Spleen (tissue), 11 donors: ENCODE measurements around the gene OSBPL9. TPM values are rescaled to one million over a fixed set of nuclear protein-coding genes. Genes with fewer than 3 reads are reported as not detected.

Experiments used
- DNase-seq: peaks from one replicate; pipeline ENCODE4 v3.0.0-alpha.2; 2020
- H3K27ac ChIP-seq, 8 donors: fragments of 200-600 bp; sonication (generic) in 7 of 8; 1 replicate in 4 of 8; 2 replicates in 4 of 8; pipeline versions ENCODE4 v1.5.0 to v1.8.0; 2016 to 2021; ENCODE audit warnings: inconsistent platforms in 4 of 8, mild to moderate bottlenecking in 4 of 8, moderate library complexity in 1 of 8
- H3K27me3 ChIP-seq, 7 donors: fragments of 200-600 bp; sonication (generic) in 6 of 7; replicated peaks in 1 of 7; 1 replicate in 4 of 7; 2 replicates in 3 of 7; pipeline versions ENCODE4 v1.5.0 to v1.8.0; 2016 to 2021; ENCODE audit warnings: inconsistent platforms in 3 of 7, mild to moderate bottlenecking in 1 of 7
- H3K36me3 ChIP-seq, 6 donors: fragments of 200-600 bp; sonication (generic) in 5 of 6; 1 replicate in 4 of 6; 2 replicates in 2 of 6; pipeline versions ENCODE4 v1.5.0 to v1.8.0; 2016 to 2021; ENCODE audit warnings: inconsistent platforms in 2 of 6
- H3K4me1 ChIP-seq, 6 donors: fragments of 200-600 bp; sonication (generic) in 5 of 6; 1 replicate in 3 of 6; 2 replicates in 3 of 6; pipeline versions ENCODE4 v1.5.0 to v1.8.0; 2016 to 2021; ENCODE audit warnings: inconsistent platforms in 3 of 6
- H3K4me3 ChIP-seq, 8 donors: fragments of 200-600 bp; sonication (generic) in 7 of 8; 1 replicate in 4 of 8; 2 replicates in 4 of 8; pipeline versions ENCODE4 v1.5.0 to v1.8.0; 2016 to 2021; ENCODE audit warnings: inconsistent platforms in 4 of 8, mild to moderate bottlenecking in 4 of 8, moderate library complexity in 2 of 8
- H3K9me3 ChIP-seq, 8 donors: fragments of 200-600 bp; sonication (generic) in 7 of 8; 1 replicate in 4 of 8; 2 replicates in 4 of 8; pipeline versions ENCODE4 v1.5.0 to v1.8.0; 2016 to 2021; ENCODE audit warnings: inconsistent platforms in 4 of 8
- CTCF ChIP-seq, 11 experiments: fragments of 200-600 bp in 7 of 11; fragments of 450-650 bp in 4 of 11; sonication (generic) in 4 of 11; IDR thresholded peaks in 8 of 11; conservative IDR thresholded peaks in 3 of 11; 1 replicate in 7 of 11; 2 replicates in 4 of 11; pipeline versions ENCODE4 v1.4.0 to v1.8.0; 2016 to 2021; ENCODE audit warnings: antibody characterized with exemption in 11 of 11, inconsistent platforms in 4 of 11, mild to moderate bottlenecking in 1 of 11
- POLR2A ChIP-seq, 3 donors: fragments of 450-650 bp; IDR thresholded peaks; one replicate each; pipeline ENCODE4 v1.5.1; 2017; ENCODE audit warnings: antibody characterized with exemption in 3 of 3, mild to moderate bottlenecking in 1 of 3
- POLR2AphosphoS5 ChIP-seq, 3 donors: sonication (generic); formaldehyde crosslinking; IDR thresholded peaks; one replicate each; pipeline ENCODE4 v1.5.1; 2017; ENCODE audit warnings: antibody characterized with exemption in 3 of 3
- WGBS, 5 donors: extraction: QIAGEN DNeasy Blood & Tissue Kit in 3 of 5; methylation state at CpG; one replicate each; pipeline versions ENCODE4 v1.1.5 to v1.1.7; 2013 to 2018; 5-methylcytosine and 5-hydroxymethylcytosine counted together
- intact Hi-C: fragments of 100-400 bp; cut with DNase I; formaldehyde crosslinking; loops from one replicate; pipeline ENCODE4 v1.15.0; 2023; ENCODE audit warnings: low total_unique reads
- polyA plus RNA-seq, 3 donors: library from polyadenylated mRNA; stranded (reverse); fragments of 200-250 nt; gene quantifications; one replicate each; pipeline ENCODE4 v1.2.1, GENCODE V29; 2013
- total RNA-seq, 7 donors: library from RNA; depleted of rRNA in 3 of 7; stranded (reverse); fragments of >200 nt in 3 of 7; fragmentation: NEBNext Ultra II Directional in 4 of 7; extraction: Animal tissue kit (Norgen Biotek cat#: 25700) in 4 of 7; gene quantifications; one replicate each; pipeline versions ENCODE4 v1.1.0 to v1.2.1, GENCODE V29; 2016 to 2021
- donor health status: healthy with polysubstance abuse.
- donor health status: DM: no; HTN: no; CAD: no; lungs with moderate emphysema.
- donor health status: DM: no; HTN: no; CAD: no.
- donor health status: Bipolar disorder and iron deficiency.
- donor health status: healthy.
- donor health status: DM: no; HTN: no; CAD: no.
- donor health status: DM: yes; HTN: yes; CAD: no.

OSBPL9 gene
- total and polyA plus RNA-seq, 10 donors: 34.6 to 97.4 (median 80.6) TPM

- no peaks in the 10 kb centered on the region for H3K27me3 ChIP-seq
- peaks cover 0 to 56% (median 9%) of the 10 kb centered on the region in 6 donors for H3K4me1 ChIP-seq
- intact Hi-C loops: no loop called here
- H3K27ac ChIP-seq: no peak overlapping the region
- no peak for DNase-seq
- H3K4me3 ChIP-seq: no peak overlapping the region
- TF ChIP-seq CTCF (IDR thresholded peaks at IDR 0.05 in 8 of 11, conservative IDR thresholded peaks at IDR 0.05 in 3 of 11): no peak
- no peak for TF ChIP-seq POLR2A (IDR thresholded peaks at IDR 0.05)
- no peak for TF ChIP-seq POLR2AphosphoS5 (IDR thresholded peaks at IDR 0.05)
- 83 to 95% (median 90%) methylated on average over 7 of the region's 7 CpGs for WGBS, 5 donors
- H3K36me3 ChIP-seq: peaks cover 0 to 4% (median 0%) of the 10 kb centered on the region in 6 donors
- no peaks in the 10 kb centered on the region for H3K9me3 ChIP-seq
Observed at GRCh38 chr1:51634618-51635017, 17.7 kb downstream of the OSBPL9 start.

- H3K9me3 ChIP-seq: no peaks in the 10 kb centered on the region
- H3K4me1 ChIP-seq: peaks cover 0 to 49% (median 9%) of the 10 kb centered on the region in 6 donors
- intact Hi-C loops: no loop called here
- DNase-seq: no peak
- H3K4me3 ChIP-seq: no peak overlapping the region
- peaks cover 0 to 4% (median 0%) of the 10 kb centered on the region in 6 donors for H3K36me3 ChIP-seq
- no peak overlapping the region for H3K27ac ChIP-seq
- TF ChIP-seq POLR2AphosphoS5 (IDR thresholded peaks at IDR 0.05) (no peak), CTCF (IDR thresholded peaks at IDR 0.05 in 8 of 11, conservative IDR thresholded peaks at IDR 0.05 in 3 of 11) (no peak), POLR2A (IDR thresholded peaks at IDR 0.05) (no peak)
- no peaks in the 10 kb centered on the region for H3K27me3 ChIP-seq
- 91 to 98% (median 95%) methylated on average over 3 of the region's 3 CpGs for WGBS, 5 donors
Observed at GRCh38 chr1:51635615-51636014, 18.7 kb downstream of the OSBPL9 start.

GRCh38 chr1:51636191-51636590 lies 19.3 kb downstream of the OSBPL9 start:
- no peaks in the 10 kb centered on the region for H3K27me3 ChIP-seq
- H3K36me3 ChIP-seq: peaks cover 0 to 4% (median 0%) of the 10 kb centered on the region in 6 donors
- H3K4me3 ChIP-seq: no peak overlapping the region
- no peaks in the 10 kb centered on the region for H3K9me3 ChIP-seq
- H3K4me1 ChIP-seq: peaks cover 0 to 53% (median 9%) of the 10 kb centered on the region in 6 donors
- no peak overlapping the region for H3K27ac ChIP-seq
- TF ChIP-seq CTCF (IDR thresholded peaks at IDR 0.05 in 8 of 11, conservative IDR thresholded peaks at IDR 0.05 in 3 of 11) (no peak), POLR2A (IDR thresholded peaks at IDR 0.05) (no peak), POLR2AphosphoS5 (IDR thresholded peaks at IDR 0.05) (no peak)
- intact Hi-C loops: no loop called here
- 75 to 89% (median 85%) methylated on average over 2 of the region's 2 CpGs for WGBS, 5 donors
- DNase-seq: no peak

GRCh38 chr1:51636764-51637522 lies 20.1 kb downstream of the OSBPL9 start:
- intact Hi-C loops: no loop called here
- Histone ChIP-seq H3K36me3 (peaks cover 0 to 4% (median 0%) of the 10 kb centered on the region in 6 donors), H3K27me3 (no peaks in the 10 kb centered on the region), H3K4me3 (no peak overlapping the region), H3K27ac (peak overlapping the region in 2 of 8 donors; percentile 9 to 47), H3K4me1 (peaks cover 0 to 58% (median 9%) of the 10 kb centered on the region in 6 donors), H3K9me3 (no peaks in the 10 kb centered on the region)
- WGBS, 5 donors: 71 to 88% (median 81%) methylated on average over 6 of the region's 6 CpGs
- TF ChIP-seq POLR2A (IDR thresholded peaks at IDR 0.05) (no peak), POLR2AphosphoS5 (IDR thresholded peaks at IDR 0.05) (peak in 1 of 3 donors; percentile 20)
- no peak for DNase-seq
